Activated effector memory CD4-positive, alpha-beta T cell treated with anti-CD3 and anti-CD28 coated beads, Interleukin-2, amount 50 U/mL, for 16 hours (primary cell): Measurements from ENCODE around the gene CKAP4.

ENCODE experiments used
- DNase-seq: peaks from one replicate; pipeline ENCODE4 v3.0.0-alpha.2; 2020

The CKAP4 gene

DNA sequence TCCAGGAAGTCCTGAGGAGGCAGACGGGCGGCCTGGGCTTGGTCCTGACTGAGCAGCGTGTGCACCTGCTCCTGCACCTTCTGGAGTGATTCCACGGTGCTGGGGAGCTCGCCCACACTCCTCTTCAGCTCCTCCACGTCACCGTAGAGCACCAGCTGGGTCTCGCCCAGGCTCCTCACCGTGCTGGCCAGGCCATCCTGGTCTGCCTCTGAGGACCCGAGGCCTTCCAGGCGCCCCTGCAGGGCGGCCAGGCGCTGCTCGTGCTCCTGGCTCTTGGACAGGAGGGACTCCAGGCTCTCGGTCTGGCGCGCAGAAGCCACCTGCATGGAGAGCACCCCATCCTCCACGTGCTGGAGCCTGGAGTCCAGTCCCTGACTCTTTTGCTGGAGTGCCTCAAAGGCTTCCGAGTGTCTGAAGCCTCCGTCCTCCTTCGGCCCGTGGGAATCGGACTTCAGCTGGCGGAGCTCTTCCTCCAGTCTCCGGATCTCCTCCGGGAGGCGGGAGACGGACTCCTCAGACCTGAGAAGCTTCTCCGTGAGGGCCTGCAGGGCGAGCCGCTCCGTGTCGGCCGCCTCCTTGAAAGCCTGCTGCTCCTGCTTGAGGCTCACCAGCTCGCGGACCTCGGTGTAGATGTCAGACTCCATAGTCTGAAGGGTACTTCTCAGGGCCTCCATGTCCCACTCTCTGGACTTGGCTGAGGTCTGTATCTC lies 8.4 kb downstream of the CKAP4 start:
- DNase-seq: no peak

DNA sequence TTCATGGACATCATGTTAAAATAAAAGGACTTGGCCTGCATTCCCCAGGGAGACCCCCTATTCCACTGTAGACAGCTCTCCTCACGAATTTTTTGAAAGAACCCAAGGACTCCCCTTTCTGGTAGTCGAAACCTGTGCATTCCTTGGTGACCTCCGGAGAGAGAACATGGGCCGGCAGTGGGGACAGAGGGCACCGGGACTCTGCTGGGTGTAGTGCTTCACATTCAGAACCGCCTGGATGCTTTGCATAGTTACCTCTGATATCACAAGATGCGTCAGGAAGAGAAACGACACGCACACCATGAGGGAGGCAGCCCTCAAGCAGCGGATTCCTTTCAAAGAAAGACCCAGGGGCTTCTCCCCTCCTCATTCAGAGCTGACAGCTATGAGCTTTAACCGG lies 9.7 kb downstream of the CKAP4 start:
- no peak for DNase-seq

DNA sequence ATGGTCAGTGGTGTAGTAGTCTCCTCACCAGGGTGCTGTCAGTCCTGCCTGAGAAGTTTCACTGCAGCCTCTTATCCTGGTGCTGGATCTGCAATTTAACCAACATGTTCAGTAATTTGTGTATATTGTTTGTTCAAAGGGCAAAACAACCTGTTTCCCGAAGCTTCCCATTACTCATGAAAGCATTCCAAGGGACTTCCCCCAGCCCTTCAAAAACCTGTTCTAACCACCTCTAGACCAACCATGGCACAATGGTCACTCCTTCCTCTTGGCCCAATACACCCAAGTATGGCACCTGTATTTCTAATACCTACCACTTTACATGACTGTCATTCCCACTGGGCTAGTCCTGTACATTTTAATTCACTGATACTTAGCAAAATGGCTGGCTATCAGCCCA lies 12.1 kb downstream of the CKAP4 start:
- DNase-seq: no peak

DNA sequence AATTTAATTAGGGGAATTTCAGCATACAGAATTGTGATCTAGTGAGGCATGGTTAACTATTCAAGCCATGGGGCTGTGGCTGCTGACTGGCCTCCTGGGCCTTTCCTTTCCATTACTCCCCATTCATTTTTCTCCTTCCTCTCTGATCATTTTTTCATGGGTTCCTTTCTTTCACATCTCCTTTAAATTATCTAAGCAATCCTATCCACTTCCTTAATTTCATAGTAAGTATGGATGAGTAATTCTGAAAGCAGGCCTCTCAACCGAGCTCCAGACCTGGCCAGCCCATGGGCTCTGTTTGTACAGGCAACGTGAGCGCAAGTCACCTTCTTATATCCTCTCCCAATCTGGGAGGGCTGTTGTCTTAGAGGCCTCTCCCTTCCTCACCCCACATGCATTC lies 13.4 kb downstream of the CKAP4 start:
- no peak for DNase-seq

DNA sequence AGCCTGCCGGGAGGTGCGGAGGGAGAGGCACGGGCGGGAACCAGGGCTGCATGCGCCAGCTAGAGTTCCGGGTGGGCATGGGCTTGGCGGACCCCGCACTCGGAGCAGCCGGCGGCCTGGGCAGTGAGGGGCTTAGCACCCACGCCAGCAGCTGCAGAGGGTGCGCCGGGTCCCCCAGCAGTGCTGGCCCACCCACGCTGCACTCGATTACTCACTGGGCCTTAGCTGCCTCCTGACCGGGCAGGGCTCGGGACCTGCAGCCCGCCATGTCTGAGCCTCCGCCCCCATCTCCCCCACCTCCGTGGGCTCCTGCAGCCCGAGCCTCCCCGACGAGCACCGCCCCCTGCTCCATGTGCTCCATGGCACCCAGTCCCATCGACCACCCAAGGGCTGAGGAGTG lies 14.8 kb downstream of the CKAP4 start:
- no peak for DNase-seq

DNA sequence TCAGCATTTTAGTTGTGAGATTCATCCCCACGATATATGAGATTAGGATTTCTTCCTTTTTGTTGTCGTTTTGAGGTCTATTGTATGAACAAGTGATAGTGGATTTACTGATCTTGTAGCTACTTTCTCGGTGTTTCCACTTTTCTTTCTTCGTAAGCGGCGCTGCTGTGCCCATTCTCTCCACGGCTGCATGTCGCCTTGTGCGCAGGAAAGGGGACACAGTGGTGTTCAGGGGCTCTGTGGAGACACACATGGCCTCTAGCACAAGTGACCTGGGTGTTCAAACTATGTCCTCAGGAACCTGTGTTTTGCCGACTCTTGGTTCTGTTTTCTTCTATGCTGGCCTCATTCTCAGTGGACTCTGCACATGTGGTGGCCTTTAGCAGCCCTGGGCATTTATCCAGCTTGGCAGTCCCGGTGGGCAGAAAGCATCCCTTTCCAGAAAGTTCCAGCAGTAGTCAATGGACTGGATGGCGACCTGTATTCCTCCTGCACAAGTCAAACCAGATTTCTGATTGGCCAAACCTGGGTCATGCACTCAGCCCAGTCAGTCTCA lies 18.7 kb downstream of the CKAP4 start:
- no peak for DNase-seq

DNA sequence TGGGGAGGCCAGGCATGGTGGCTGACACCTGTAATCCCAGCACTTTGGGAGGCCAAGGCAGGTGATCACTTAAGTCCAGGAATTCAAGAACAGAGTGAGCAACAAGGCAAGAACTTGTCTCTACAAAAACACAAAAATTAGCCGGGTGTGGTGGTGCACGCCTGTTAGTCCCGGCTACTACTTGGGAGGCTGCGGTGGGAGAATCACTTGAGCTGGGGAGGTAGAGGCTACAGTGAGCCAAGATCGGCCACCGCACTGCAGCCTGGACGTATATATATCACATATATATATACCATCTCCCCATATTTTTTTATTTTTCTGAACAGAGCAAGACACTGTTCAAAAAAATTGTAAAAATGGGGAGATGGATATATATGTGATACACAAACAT lies 19.5 kb downstream of the CKAP4 start:
- DNase-seq: no peak

- DNase-seq: peak; percentile 80
These were observed 20.0 kb downstream of the CKAP4 start for GRCh38 chr12:106227641-106228319.

DNA sequence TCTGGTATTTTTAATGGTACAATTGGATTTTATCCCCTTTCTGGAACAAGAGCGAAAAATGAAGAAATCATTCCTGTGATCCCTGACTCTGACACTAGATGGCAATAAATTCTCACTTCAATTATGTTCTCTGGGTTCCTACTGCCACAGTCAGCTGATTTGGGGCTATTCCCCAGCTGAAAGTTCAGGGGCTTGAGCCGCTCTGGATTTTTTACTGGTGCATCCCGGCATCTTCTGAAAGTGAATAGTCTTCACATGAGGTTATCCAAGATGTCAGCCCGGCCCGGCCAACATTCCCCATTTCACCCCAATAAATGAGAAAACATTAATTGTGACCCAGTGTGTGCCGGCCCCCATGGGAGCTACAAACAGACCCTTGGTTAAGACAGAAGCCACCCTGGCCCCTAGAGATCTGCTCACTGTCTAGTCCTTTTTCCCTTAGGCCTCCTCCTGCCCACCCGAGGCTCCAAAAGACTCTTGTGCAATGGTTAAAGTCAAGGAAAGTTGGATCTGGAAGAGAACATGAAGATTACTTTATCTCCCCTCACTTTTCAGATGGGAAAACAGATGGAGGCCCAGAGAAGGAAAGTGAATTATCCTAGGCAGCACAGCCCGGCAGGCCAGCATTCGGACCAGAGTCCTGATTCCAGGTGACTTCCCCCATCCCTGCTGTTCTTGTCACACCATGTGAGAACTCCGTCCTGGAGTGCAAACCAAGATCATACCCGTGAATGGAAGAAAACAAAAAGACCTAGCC lies 20.8 kb downstream of the CKAP4 start:
- DNase-seq: no peak

DNA sequence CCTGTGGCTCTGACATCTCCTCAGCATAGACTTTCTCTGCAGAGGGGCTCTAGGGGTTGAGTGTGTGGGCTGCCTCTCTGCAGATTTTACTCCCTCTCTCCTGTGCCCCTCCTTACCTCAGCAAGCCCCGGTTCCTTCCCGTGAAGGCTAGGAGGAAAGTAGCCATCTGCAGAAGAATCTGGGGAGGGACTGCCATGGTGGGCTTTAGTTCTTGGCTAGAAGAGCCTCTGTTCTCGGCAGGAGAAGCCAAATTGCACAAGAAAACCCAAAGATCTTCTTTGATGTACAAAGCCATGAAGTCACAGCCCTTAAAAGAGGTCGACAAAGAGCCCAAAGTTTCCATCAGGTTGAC lies 23.5 kb downstream of the CKAP4 start:
- no peak for DNase-seq

DNA sequence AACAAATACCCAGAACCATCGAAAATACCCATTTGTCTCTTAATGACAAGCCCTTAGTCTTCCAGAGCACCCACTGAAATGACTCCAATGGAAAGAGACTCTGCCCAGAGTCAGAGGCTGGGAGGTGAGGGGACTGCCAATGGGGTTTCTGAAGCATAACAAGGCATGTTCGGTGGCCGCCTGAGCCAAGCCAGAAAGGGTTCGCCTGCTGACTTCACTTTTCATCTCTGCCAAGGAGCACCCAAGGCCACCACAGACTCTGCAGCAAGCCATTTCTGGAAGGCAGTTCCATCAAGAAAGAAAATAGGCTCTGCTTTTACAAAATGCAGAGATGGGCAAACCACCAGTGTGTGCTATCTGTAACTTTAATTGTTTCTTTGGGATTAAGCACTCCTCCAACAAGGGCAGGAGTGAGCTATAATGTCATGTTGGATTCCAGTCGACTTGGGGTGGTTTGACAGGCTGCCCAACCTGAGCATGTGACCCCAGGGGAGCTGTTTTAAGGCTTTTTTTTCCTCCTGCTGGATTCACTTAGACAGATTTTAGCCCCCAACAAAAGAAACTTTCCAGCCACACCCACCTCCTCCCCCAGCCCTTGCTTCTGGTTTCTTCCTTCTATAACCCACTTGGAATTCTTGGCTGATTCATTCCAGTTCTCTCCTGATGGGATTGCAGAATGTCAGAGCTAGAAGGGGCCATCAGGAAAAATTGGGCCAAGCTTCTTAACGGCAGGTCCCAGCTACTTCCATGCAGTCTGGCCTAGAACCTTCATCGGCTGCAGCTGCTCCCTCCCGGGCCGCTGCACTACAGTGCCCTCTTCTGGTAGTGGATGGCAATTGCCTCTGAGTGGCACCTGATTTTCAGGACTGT lies 24.1 kb downstream of the CKAP4 start:
- peak; percentile 89 for DNase-seq

GRCh38 chr12:106220536-106220935 lies 27.3 kb downstream of the CKAP4 start:
- no peak for DNase-seq

DNA sequence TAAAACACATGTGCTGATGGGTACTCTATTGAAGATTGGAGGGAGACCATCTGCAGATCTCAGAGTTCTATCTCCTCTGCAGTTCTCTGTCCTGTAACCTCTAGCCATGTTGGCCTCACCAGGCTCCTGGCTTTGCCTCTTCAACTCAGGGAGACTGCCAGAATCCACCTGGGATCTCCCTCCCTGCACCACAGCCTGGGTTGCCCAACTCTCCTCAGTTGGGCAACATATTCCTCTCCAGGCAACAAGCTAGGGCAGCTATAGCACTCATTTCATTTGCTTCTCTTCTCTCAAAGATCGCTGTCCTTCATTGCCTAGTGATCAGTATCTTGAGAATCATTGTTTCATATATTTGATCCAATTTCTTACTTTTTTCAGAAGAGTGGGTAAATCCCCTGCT lies 28.8 kb downstream of the CKAP4 start:
- no peak for DNase-seq

DNA sequence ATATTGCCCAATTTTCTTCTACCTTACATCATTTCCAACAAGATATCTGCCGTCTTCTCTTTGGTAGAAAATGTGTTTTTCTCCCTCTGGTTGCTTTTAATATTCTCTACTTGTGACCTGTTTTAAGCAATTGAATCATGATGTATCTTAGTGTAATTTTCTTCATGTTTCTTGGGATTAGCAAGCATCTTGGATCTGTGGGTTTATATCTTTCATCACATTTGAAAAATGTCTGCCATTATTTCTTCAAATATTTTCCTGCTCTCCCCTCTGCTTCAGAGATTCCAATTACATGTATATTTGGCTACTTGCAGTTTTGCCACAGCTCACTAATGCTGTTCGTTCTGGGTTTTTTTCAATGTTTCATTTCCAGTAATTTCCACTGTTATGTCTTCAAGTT lies 30.1 kb downstream of the CKAP4 start:
- DNase-seq: no peak

GRCh38 chr12:106214571-106214970 lies 33.2 kb downstream of the CKAP4 start:
- no peak for DNase-seq

GRCh38 chr12:106213662-106214061 lies 34.2 kb downstream of the CKAP4 start:
- no peak for DNase-seq

GRCh38 chr12:106211973-106212372 lies 35.8 kb downstream of the CKAP4 start:
- no peak for DNase-seq

- DNase-seq: no peak
These were observed 42.4 kb downstream of the CKAP4 start for GRCh38 chr12:106205208-106206069.

DNA sequence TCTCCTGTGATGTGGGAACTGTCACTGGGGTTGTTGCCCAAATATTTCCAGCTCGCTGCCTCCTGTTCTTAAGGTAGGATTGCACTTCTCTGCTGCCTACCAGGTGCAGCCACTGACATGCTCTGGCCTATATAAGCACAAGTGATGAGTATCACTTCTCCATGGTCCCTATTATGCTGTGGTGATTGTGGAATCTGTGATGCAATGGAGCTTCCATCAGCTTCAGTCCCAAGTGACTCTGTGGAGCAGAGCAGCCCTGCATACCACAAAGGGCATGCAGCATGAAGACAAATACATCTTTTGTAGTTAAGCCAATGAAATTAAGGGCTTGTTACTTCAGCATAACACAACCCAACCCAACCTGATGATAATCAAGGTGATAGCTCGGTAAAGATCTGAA lies 43.5 kb downstream of the CKAP4 start:
- no peak for DNase-seq

GRCh38 chr12:106197906-106198623 lies 49.8 kb downstream of the CKAP4 start:
- no peak for DNase-seq

DNA sequence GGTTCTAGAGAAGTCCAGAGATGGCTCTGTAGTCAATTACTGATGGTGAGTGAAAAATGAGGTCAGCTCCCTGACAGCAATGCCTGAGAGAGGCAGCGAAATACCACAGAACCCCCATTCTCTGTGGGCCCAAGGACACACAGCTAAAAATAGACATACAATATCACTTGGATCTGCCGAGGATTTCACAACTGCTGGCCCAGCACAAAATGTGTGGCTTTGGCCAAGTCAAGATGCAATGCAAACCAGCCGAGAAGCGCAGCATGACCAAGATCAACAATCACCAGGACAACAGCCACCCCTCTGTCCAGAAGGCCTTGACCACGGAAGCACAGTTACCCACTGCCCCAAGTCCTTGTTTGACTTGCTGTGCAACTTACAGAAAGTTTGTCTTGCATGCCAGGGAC lies 52.2 kb downstream of the CKAP4 start:
- DNase-seq: no peak
